ENCODE results near the gene NAV2. TPM values are rescaled to one million over a fixed set of nuclear protein-coding genes. Genes with fewer than 3 reads are reported as not detected.

Gene NAV2
- total and polyA plus RNA-seq, 2 donors, result 2.0 to 5.8 TPM

DNA sequence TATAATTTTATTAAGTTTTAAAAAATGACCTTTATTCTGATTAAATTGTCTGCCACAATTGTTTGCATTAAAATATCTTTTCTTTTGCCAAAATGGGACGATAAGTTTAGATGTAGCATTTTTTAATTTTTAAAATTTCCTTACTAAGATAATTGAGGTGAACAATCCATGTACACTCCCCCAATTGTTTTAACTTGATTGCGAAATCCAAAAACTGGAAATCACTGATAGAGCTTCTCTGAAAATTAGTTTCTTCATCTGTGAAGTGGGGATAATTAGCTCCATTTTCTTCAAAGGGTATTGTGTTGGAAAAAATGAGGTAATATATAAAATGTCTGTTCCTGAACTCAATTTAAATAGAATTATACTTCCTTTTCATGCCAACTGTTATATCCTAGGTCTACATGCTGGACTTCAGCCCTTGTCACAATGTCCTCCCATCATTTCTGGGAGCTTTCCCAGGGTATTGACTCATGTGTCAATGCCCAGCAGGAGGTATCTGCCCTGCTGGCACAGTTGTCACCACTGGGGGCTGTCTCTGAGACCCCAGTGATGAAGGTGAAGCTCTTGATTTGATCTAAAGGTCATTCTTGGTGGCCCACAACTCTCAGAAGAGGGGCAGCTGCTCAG lies 28.7 kb upstream of the NAV2 start:
- no peaks in the 10 kb centered on the region for H3K27me3 ChIP-seq (ENCODE audit: control insufficient read depth in 2 of 2, insufficient read depth in 1 of 2, low read length in 1 of 2)
- no peaks in the 10 kb centered on the region for H3K4me1 ChIP-seq (ENCODE audit: control insufficient read depth in 2 of 2, insufficient read depth in 2 of 2, low read length in 2 of 2)
- no peak overlapping the region for H3K4me3 ChIP-seq (ENCODE audit: low read length in 2 of 2)
- no peaks in the 10 kb centered on the region for H3K36me3 ChIP-seq (ENCODE audit: control insufficient read depth in 2 of 2, insufficient read depth in 2 of 2, low read length in 1 of 2)
- H3K9me3 ChIP-seq (ENCODE audit: control insufficient read depth in 2 of 2, insufficient read depth in 1 of 2, low read length in 1 of 2), result no peaks in the 10 kb centered on the region
- no peak overlapping the region for H3K27ac ChIP-seq (ENCODE audit: low read depth in 1 of 2, low read length in 1 of 2)
- WGBS, result 93% methylated on average over 2 of the region's 2 CpGs
- DNase-seq (ENCODE audit: low read depth in 6 of 9, low spot score in 9 of 9), result no peak

GRCh38 chr11:19686234-19686633 lies 26.4 kb upstream of the NAV2 start:
- no peak for DNase-seq (ENCODE audit: low read depth in 6 of 9, low spot score in 9 of 9)
- H3K36me3 ChIP-seq (ENCODE audit: control insufficient read depth in 2 of 2, insufficient read depth in 2 of 2, low read length in 1 of 2), result no peaks in the 10 kb centered on the region
- H3K27ac ChIP-seq (ENCODE audit: low read depth in 1 of 2, low read length in 1 of 2), result no peak overlapping the region
- H3K4me1 ChIP-seq (ENCODE audit: control insufficient read depth in 2 of 2, insufficient read depth in 2 of 2, low read length in 2 of 2), result no peaks in the 10 kb centered on the region
- no peaks in the 10 kb centered on the region for H3K27me3 ChIP-seq (ENCODE audit: control insufficient read depth in 2 of 2, insufficient read depth in 1 of 2, low read length in 1 of 2)
- H3K4me3 ChIP-seq (ENCODE audit: low read length in 2 of 2), result no peak overlapping the region
- H3K9me3 ChIP-seq (ENCODE audit: control insufficient read depth in 2 of 2, insufficient read depth in 1 of 2, low read length in 1 of 2), result no peaks in the 10 kb centered on the region
- WGBS, result 31% methylated on average over 1 of the region's 1 CpG

- Histone ChIP-seq H3K4me3 (ENCODE audit: low read length in 2 of 2) (no peak overlapping the region), H3K4me1 (ENCODE audit: control insufficient read depth in 2 of 2, insufficient read depth in 2 of 2, low read length in 2 of 2) (no peaks in the 10 kb centered on the region), H3K27me3 (ENCODE audit: control insufficient read depth in 2 of 2, insufficient read depth in 1 of 2, low read length in 1 of 2) (no peaks in the 10 kb centered on the region), H3K9me3 (ENCODE audit: control insufficient read depth in 2 of 2, insufficient read depth in 1 of 2, low read length in 1 of 2) (no peaks in the 10 kb centered on the region), H3K27ac (ENCODE audit: low read depth in 1 of 2, low read length in 1 of 2) (no peak overlapping the region), H3K36me3 (ENCODE audit: control insufficient read depth in 2 of 2, insufficient read depth in 2 of 2, low read length in 1 of 2) (no peaks in the 10 kb centered on the region)
- no peak for DNase-seq (ENCODE audit: low read depth in 6 of 9, low spot score in 9 of 9)
- WGBS, result 94% methylated on average over 1 of the region's 1 CpG
Observed at GRCh38 chr11:19687392-19687791, 25.2 kb upstream of the NAV2 start.

- Histone ChIP-seq H3K9me3 (ENCODE audit: control insufficient read depth in 2 of 2, insufficient read depth in 1 of 2, low read length in 1 of 2) (no peaks in the 10 kb centered on the region), H3K27me3 (ENCODE audit: control insufficient read depth in 2 of 2, insufficient read depth in 1 of 2, low read length in 1 of 2) (no peaks in the 10 kb centered on the region), H3K4me1 (ENCODE audit: control insufficient read depth in 2 of 2, insufficient read depth in 2 of 2, low read length in 2 of 2) (no peaks in the 10 kb centered on the region), H3K36me3 (ENCODE audit: control insufficient read depth in 2 of 2, insufficient read depth in 2 of 2, low read length in 1 of 2) (no peaks in the 10 kb centered on the region), H3K27ac (ENCODE audit: low read depth in 1 of 2, low read length in 1 of 2) (no peak overlapping the region), H3K4me3 (ENCODE audit: low read length in 2 of 2) (no peak overlapping the region)
- DNase-seq (ENCODE audit: low read depth in 6 of 9, low spot score in 9 of 9), result no peak
- WGBS, result 96% methylated on average over 8 of the region's 8 CpGs
Observed at GRCh38 chr11:19689281-19690000, 23.2 kb upstream of the NAV2 start.

DNA sequence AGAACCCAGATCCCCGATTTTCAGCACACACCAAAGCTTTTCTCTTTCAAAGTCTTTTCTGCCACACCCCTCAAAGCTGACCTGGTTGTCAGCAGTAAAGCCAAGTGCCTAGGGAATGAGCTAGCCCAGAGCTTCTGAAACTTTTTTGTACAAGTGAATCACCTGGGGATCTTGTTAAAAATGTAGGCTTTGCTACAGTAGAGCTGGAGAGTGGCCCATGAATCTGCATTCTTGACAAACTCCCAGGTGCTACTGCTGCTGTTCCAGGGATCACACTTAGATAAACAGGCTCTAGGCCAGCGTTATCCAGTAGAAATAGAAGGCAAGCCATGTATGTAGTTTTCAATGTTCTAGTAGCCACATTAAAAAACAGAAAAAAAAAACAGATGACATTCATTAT lies 21.8 kb upstream of the NAV2 start:
- no peaks in the 10 kb centered on the region for H3K4me1 ChIP-seq (ENCODE audit: control insufficient read depth in 2 of 2, insufficient read depth in 2 of 2, low read length in 2 of 2)
- H3K9me3 ChIP-seq (ENCODE audit: control insufficient read depth in 2 of 2, insufficient read depth in 1 of 2, low read length in 1 of 2), result no peaks in the 10 kb centered on the region
- H3K27me3 ChIP-seq (ENCODE audit: control insufficient read depth in 2 of 2, insufficient read depth in 1 of 2, low read length in 1 of 2), result no peaks in the 10 kb centered on the region
- no peak overlapping the region for H3K27ac ChIP-seq (ENCODE audit: low read depth in 1 of 2, low read length in 1 of 2)
- WGBS, result 87% methylated on average over 2 of the region's 2 CpGs
- no peak for DNase-seq (ENCODE audit: low read depth in 6 of 9, low spot score in 9 of 9)
- H3K36me3 ChIP-seq (ENCODE audit: control insufficient read depth in 2 of 2, insufficient read depth in 2 of 2, low read length in 1 of 2), result no peaks in the 10 kb centered on the region
- no peak overlapping the region for H3K4me3 ChIP-seq (ENCODE audit: low read length in 2 of 2)

GRCh38 chr11:19691815-19692500 lies 20.7 kb upstream of the NAV2 start:
- no peak overlapping the region for H3K4me3 ChIP-seq (ENCODE audit: low read length in 2 of 2)
- no peaks in the 10 kb centered on the region for H3K36me3 ChIP-seq (ENCODE audit: control insufficient read depth in 2 of 2, insufficient read depth in 2 of 2, low read length in 1 of 2)
- no peaks in the 10 kb centered on the region for H3K4me1 ChIP-seq (ENCODE audit: control insufficient read depth in 2 of 2, insufficient read depth in 2 of 2, low read length in 2 of 2)
- H3K9me3 ChIP-seq (ENCODE audit: control insufficient read depth in 2 of 2, insufficient read depth in 1 of 2, low read length in 1 of 2), result no peaks in the 10 kb centered on the region
- no peak overlapping the region for H3K27ac ChIP-seq (ENCODE audit: low read depth in 1 of 2, low read length in 1 of 2)
- DNase-seq (ENCODE audit: low read depth in 6 of 9, low spot score in 9 of 9), result no peak
- 96% methylated on average over 8 of the region's 8 CpGs for WGBS
- no peaks in the 10 kb centered on the region for H3K27me3 ChIP-seq (ENCODE audit: control insufficient read depth in 2 of 2, insufficient read depth in 1 of 2, low read length in 1 of 2)

- H3K27ac ChIP-seq (ENCODE audit: low read depth in 1 of 2, low read length in 1 of 2), result no peak overlapping the region
- no peak for DNase-seq (ENCODE audit: low read depth in 6 of 9, low spot score in 9 of 9)
- WGBS, result 92% methylated on average over 5 of the region's 5 CpGs
- no peaks in the 10 kb centered on the region for H3K27me3 ChIP-seq (ENCODE audit: control insufficient read depth in 2 of 2, insufficient read depth in 1 of 2, low read length in 1 of 2)
- no peaks in the 10 kb centered on the region for H3K36me3 ChIP-seq (ENCODE audit: control insufficient read depth in 2 of 2, insufficient read depth in 2 of 2, low read length in 1 of 2)
- no peak overlapping the region for H3K4me3 ChIP-seq (ENCODE audit: low read length in 2 of 2)
- H3K9me3 ChIP-seq (ENCODE audit: control insufficient read depth in 2 of 2, insufficient read depth in 1 of 2, low read length in 1 of 2), result no peaks in the 10 kb centered on the region
- H3K4me1 ChIP-seq (ENCODE audit: control insufficient read depth in 2 of 2, insufficient read depth in 2 of 2, low read length in 2 of 2), result no peaks in the 10 kb centered on the region
Observed at GRCh38 chr11:19693146-19693545, 19.5 kb upstream of the NAV2 start.

- Histone ChIP-seq H3K4me3 (ENCODE audit: low read length in 2 of 2) (no peak overlapping the region), H3K27me3 (ENCODE audit: control insufficient read depth in 2 of 2, insufficient read depth in 1 of 2, low read length in 1 of 2) (no peaks in the 10 kb centered on the region), H3K36me3 (ENCODE audit: control insufficient read depth in 2 of 2, insufficient read depth in 2 of 2, low read length in 1 of 2) (no peaks in the 10 kb centered on the region), H3K27ac (ENCODE audit: low read depth in 1 of 2, low read length in 1 of 2) (no peak overlapping the region), H3K9me3 (ENCODE audit: control insufficient read depth in 2 of 2, insufficient read depth in 1 of 2, low read length in 1 of 2) (no peaks in the 10 kb centered on the region), H3K4me1 (ENCODE audit: control insufficient read depth in 2 of 2, insufficient read depth in 2 of 2, low read length in 2 of 2) (no peaks in the 10 kb centered on the region)
- WGBS, result 96% methylated on average over 5 of the region's 5 CpGs
- DNase-seq (ENCODE audit: low read depth in 6 of 9, low spot score in 9 of 9), result no peak
Observed at GRCh38 chr11:19694796-19695345, 17.8 kb upstream of the NAV2 start.

- no peaks in the 10 kb centered on the region for H3K9me3 ChIP-seq (ENCODE audit: control insufficient read depth in 2 of 2, insufficient read depth in 1 of 2, low read length in 1 of 2)
- no peaks in the 10 kb centered on the region for H3K36me3 ChIP-seq (ENCODE audit: control insufficient read depth in 2 of 2, insufficient read depth in 2 of 2, low read length in 1 of 2)
- H3K27ac ChIP-seq (ENCODE audit: low read depth in 1 of 2, low read length in 1 of 2), result no peak overlapping the region
- H3K4me3 ChIP-seq (ENCODE audit: low read length in 2 of 2), result no peak overlapping the region
- 92% methylated on average over 3 of the region's 3 CpGs for WGBS
- DNase-seq (ENCODE audit: low read depth in 6 of 9, low spot score in 9 of 9), result no peak
- no peaks in the 10 kb centered on the region for H3K4me1 ChIP-seq (ENCODE audit: control insufficient read depth in 2 of 2, insufficient read depth in 2 of 2, low read length in 2 of 2)
- H3K27me3 ChIP-seq (ENCODE audit: control insufficient read depth in 2 of 2, insufficient read depth in 1 of 2, low read length in 1 of 2), result no peaks in the 10 kb centered on the region
Observed at GRCh38 chr11:19696073-19696472, 16.6 kb upstream of the NAV2 start.

All from thymus (tissue), 11 donors.